Neural cell (in vitro differentiated cells): ENCODE results near the gene IFT122.
"Not testable (repeated sequence)": the region's sequence is repeated elsewhere in the genome, so short reads cannot be mapped to it uniquely, and the experiment has no call there.

Experiments used
- EP300 ChIP-seq: fragments of 450-650 bp; conservative IDR thresholded peaks from 2 replicates; pipeline ENCODE4 v1.6.1; 2014; ENCODE audit warnings: antibody characterized with exemption, mild to moderate bottlenecking, moderate library complexity; ENCODE audit not compliant: poor library complexity, severe bottlenecking
- EZH2 ChIP-seq: fragments of 200-600, 300-800 bp; shearing (Covaris generic), sonication (generic); IDR thresholded peaks from 2 replicates; pipeline ENCODE4 v1.6.1; 2014; ENCODE audit warnings: antibody characterized with exemption, low read length, borderline replicate concordance, mild to moderate bottlenecking; ENCODE audit not compliant: insufficient read depth, poor library complexity, severe bottlenecking
- MXI1 ChIP-seq: fragments of 450-650 bp; conservative IDR thresholded peaks from 2 replicates; pipeline ENCODE4 v1.6.1; 2014; ENCODE audit warnings: antibody characterized with exemption, mild to moderate bottlenecking; ENCODE audit not compliant: poor library complexity, severe bottlenecking
- POLR2AphosphoS5 ChIP-seq: IDR thresholded peaks from 2 replicates; pipeline ENCODE4 v1.6.1; 2012
- RAD21 ChIP-seq: fragments of 450-650 bp; conservative IDR thresholded peaks from 2 replicates; pipeline ENCODE4 v1.6.1; 2014; ENCODE audit warnings: antibody characterized with exemption, mild to moderate bottlenecking, moderate library complexity
- SMC3 ChIP-seq: fragments of 450-650 bp; conservative IDR thresholded peaks from 2 replicates; pipeline ENCODE4 v1.6.1; 2014; ENCODE audit warnings: antibody characterized with exemption, mild to moderate bottlenecking, moderate library complexity; ENCODE audit not compliant: poor library complexity
- TAF1 ChIP-seq: IDR thresholded peaks from 2 replicates; pipeline ENCODE4 v1.6.1; 2012; ENCODE audit warnings: low read depth
- TF ChIP-seq, protein P1 (sequence below): fragments of 450-650 bp; IDR thresholded peaks from 2 replicates; pipeline ENCODE4 v1.5.1; 2014; ENCODE audit warnings: antibody characterized with exemption, mild to moderate bottlenecking, moderate library complexity; ENCODE audit not compliant: poor library complexity, severe bottlenecking
- TF ChIP-seq, protein P2 (sequence below): IDR thresholded peaks from 2 replicates; pipeline ENCODE4 v1.6.1; 2012; ENCODE audit warnings: borderline replicate concordance

DNA sequence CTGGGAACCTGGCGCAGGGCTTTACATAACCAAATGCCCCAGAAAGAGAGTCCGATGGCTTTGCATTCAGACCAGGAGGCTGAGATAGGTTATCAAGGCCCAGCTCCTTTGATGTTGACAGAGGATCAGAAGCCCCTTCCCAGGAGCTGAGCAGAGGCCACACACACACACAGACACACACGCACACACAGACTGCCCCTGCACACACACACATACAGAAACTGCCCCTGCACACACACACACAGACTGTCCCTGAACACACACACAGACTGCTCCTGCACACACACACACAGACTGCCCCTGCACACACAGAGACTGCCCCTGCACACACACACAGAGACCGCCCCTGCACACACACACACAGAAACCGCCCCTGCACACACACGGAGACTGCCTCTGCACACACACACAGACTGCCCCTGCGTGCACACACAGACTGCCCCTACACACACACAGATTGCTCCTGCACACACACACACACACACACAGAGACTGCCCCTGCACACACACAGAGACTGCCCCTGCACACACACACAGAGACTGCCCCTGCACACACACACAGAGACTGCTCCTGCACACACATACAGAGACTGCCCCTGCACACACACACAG lies 75.9 kb downstream of the IFT122 start:
- TF ChIP-seq, protein P1, sequence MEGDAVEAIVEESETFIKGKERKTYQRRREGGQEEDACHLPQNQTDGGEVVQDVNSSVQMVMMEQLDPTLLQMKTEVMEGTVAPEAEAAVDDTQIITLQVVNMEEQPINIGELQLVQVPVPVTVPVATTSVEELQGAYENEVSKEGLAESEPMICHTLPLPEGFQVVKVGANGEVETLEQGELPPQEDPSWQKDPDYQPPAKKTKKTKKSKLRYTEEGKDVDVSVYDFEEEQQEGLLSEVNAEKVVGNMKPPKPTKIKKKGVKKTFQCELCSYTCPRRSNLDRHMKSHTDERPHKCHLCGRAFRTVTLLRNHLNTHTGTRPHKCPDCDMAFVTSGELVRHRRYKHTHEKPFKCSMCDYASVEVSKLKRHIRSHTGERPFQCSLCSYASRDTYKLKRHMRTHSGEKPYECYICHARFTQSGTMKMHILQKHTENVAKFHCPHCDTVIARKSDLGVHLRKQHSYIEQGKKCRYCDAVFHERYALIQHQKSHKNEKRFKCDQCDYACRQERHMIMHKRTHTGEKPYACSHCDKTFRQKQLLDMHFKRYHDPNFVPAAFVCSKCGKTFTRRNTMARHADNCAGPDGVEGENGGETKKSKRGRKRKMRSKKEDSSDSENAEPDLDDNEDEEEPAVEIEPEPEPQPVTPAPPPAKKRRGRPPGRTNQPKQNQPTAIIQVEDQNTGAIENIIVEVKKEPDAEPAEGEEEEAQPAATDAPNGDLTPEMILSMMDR = not testable (repeated sequence)
- not testable (repeated sequence) for TF ChIP-seq RAD21, EZH2, POLR2AphosphoS5, MXI1, TAF1, EP300, SMC3
- TF ChIP-seq, protein P2, sequence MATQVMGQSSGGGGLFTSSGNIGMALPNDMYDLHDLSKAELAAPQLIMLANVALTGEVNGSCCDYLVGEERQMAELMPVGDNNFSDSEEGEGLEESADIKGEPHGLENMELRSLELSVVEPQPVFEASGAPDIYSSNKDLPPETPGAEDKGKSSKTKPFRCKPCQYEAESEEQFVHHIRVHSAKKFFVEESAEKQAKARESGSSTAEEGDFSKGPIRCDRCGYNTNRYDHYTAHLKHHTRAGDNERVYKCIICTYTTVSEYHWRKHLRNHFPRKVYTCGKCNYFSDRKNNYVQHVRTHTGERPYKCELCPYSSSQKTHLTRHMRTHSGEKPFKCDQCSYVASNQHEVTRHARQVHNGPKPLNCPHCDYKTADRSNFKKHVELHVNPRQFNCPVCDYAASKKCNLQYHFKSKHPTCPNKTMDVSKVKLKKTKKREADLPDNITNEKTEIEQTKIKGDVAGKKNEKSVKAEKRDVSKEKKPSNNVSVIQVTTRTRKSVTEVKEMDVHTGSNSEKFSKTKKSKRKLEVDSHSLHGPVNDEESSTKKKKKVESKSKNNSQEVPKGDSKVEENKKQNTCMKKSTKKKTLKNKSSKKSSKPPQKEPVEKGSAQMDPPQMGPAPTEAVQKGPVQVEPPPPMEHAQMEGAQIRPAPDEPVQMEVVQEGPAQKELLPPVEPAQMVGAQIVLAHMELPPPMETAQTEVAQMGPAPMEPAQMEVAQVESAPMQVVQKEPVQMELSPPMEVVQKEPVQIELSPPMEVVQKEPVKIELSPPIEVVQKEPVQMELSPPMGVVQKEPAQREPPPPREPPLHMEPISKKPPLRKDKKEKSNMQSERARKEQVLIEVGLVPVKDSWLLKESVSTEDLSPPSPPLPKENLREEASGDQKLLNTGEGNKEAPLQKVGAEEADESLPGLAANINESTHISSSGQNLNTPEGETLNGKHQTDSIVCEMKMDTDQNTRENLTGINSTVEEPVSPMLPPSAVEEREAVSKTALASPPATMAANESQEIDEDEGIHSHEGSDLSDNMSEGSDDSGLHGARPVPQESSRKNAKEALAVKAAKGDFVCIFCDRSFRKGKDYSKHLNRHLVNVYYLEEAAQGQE = not testable (repeated sequence)
